GM18508 (cell line): Measurements from ENCODE around the gene ZNF341.

Experiments
- ATAC-seq: cut with Tn5 transposase; IDR thresholded peaks from one replicate; pipeline ENCODE4 v1.9.1; 2021; ENCODE audit warnings: moderate number of reproducible peaks; ENCODE audit not compliant: insufficient read depth, unreplicated experiment

Gene ZNF341

GRCh38 chr20:33819456-33819855 lies 87.7 kb downstream of the ZNF341 start:
- ATAC-seq = no peak

- ATAC-seq = no peak
Observed at GRCh38 chr20:33820362-33820761, 88.6 kb downstream of the ZNF341 start.

GRCh38 chr20:33821270-33821836 lies 89.6 kb downstream of the ZNF341 start:
- ATAC-seq = no peak

GRCh38 chr20:33822423-33822822 lies 90.6 kb downstream of the ZNF341 start:
- no peak for ATAC-seq

GRCh38 chr20:33822991-33823390 lies 91.2 kb downstream of the ZNF341 start:
- ATAC-seq = no peak

GRCh38 chr20:33824852-33825251 lies 93.1 kb downstream of the ZNF341 start:
- no peak for ATAC-seq

- no peak for ATAC-seq
Observed at GRCh38 chr20:33825340-33826269, 93.8 kb downstream of the ZNF341 start.

GRCh38 chr20:33826270-33826897 lies 94.6 kb downstream of the ZNF341 start:
- no peak for ATAC-seq

GRCh38 chr20:33827109-33827508 lies 95.3 kb downstream of the ZNF341 start:
- ATAC-seq = no peak

- ATAC-seq = no peak
Observed at GRCh38 chr20:33827634-33828325, 96.0 kb downstream of the ZNF341 start.

GRCh38 chr20:33828326-33828844 lies 96.6 kb downstream of the ZNF341 start:
- ATAC-seq = no peak

GRCh38 chr20:33828967-33829560 lies 97.3 kb downstream of the ZNF341 start:
- ATAC-seq = no peak

- ATAC-seq = no peak
Observed at GRCh38 chr20:33829636-33830035, 97.8 kb downstream of the ZNF341 start.

- no peak for ATAC-seq
Observed at GRCh38 chr20:33830371-33830770, 98.6 kb downstream of the ZNF341 start.

GRCh38 chr20:33832103-33832804 lies 100.5 kb downstream of the ZNF341 start:
- ATAC-seq = no peak

- ATAC-seq = no peak
Observed at GRCh38 chr20:33833333-33833732, 101.5 kb downstream of the ZNF341 start.

- ATAC-seq = no peak
Observed at GRCh38 chr20:33835615-33836172, 103.9 kb downstream of the ZNF341 start.

GRCh38 chr20:33836277-33836676 lies 104.5 kb downstream of the ZNF341 start:
- no peak for ATAC-seq
